NCI-H1694 (cell line): ENCODE measurements around the gene DHFR2.
"Not testable (repeated sequence)": the region's sequence is repeated elsewhere in the genome, so short reads cannot be mapped to it uniquely, and the experiment has no call there.

Experiments used
- DNase-seq: peaks from one replicate; lab custom pipeline; 2025; lab: John Stamatoyannopoulos, UW

Gene DHFR2

DNA sequence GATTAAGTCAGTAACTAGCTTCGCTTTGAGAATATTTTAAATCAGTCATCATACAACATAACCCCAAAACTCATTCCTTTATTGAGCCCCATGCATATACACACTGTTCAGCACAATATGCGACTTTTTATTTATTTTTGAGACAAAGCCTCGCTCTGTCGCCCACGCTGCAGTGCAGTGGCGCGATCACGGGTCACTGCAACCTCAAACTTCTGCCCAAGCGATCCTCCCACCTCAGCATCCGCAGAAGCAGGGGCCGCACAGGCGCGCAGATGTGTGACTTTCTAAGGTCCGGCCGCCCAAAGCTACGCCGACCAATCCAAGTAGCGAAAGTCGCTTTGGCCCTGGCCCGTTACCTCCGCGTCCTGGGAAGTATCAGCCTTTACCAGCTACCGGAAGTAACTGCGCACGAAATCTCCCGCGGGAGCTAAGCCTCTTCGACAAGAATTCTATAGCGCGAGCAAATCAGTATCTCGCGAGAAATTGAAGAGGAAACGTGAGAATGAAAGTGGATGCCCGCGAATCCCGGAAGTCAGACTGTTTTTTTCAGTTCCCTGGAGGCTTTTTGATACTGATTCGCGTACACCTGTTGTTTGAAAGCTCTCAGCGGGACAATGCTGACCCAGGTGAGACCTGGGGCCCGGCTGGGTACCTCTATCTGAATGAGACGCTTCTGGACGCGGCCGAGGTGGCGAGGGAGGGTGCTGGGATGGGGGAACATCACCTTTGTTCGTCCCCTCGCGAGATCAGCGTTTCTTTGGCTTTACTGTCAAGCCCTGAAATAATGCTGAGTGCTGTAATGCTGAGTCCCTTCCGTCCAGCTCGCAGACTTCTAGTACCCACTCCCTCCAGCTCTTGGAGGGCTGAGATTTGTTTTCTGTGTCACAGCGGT is at the start of gene DHFR2, which contains the start of gene NSUN3:
Gene DHFR2, minus strand, starts transcription at position 404 of the 892 bp plus-strand sequence. CDS start 1,405 bp downstream, outside the sequence.
Gene NSUN3, plus strand, starts transcription at position 549 of the 892 bp plus-strand sequence. Its CDS starts 66 bp downstream, at position 615.
- DNase-seq: peak; percentile 87

DNA sequence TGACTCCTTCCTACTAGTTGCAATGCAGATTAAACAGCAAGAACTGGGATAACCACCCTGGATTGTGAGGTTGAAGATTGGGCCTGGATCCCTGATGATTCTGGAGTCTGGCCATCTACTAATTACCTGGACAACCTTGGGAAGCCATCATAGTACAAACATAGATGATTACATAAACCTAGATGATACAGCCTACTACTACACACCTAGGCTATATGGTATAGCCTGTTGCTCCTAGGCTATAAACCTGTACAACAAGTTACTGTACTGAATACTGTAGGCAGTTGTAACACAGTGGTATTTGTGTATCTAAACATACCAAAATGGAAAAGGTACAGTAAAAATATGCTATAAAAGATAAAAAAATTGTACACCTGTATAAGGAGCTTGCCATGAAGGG is 48.1 kb upstream of the DHFR2 start:
- DNase-seq: no peak

DNA sequence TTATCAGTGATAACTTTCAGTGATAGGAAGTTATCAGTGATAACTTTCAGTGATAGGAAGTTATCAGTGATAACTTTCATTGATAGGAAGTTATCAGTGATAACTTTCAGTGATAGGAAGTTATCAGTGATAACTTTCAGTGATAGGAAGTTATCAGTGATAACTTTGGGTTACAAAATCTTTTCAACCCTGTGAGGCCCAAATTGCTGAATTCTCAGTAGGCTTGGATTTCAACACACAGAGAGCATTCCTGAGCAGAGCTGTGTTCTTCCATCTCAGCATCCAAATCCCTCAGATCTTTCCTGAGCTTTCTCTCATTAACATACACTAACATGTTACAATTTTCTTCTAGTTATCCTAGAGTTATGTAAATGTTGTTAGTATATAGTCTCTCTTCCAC is 47.5 kb upstream of the DHFR2 start:
- not testable (repeated sequence) for DNase-seq

DNA sequence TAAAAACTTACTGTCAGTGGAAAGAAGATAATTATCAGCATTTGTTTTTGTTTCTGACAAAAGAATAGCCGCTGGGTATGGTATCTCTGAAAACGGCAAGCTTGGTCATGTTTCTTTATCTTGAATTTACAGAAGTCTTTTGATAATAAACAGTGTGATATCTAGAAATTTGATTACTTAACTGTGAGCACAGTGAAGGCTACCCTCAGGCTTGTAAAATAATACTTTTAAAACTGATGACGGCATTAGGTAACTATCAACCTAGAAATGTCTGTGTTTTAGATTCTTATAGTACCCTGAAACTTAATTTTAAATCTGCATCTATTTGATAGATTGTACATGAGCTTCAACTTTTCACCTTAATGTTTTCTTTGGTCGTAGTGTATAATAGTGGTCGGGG is 43.6 kb upstream of the DHFR2 start:
- DNase-seq: no peak

DNA sequence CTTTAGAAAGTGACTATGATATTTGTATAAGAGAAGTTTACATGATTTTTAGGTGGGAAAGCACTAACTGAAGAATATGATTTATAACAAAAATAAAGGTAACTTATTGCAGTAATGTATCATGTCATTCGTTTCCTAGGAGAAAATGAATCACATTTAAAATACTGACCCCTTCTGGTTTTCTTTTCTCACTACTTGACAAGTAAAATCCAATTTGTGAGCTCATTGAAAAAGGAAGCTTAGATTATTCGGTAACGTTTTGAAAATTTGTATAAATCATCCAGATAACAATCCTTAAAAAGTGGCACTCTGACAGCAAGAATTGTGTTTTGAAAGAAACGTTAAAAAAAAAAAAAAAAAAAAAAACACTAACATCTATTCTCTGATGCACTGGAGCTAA is 39.1 kb upstream of the DHFR2 start:
- no peak for DNase-seq

DNA sequence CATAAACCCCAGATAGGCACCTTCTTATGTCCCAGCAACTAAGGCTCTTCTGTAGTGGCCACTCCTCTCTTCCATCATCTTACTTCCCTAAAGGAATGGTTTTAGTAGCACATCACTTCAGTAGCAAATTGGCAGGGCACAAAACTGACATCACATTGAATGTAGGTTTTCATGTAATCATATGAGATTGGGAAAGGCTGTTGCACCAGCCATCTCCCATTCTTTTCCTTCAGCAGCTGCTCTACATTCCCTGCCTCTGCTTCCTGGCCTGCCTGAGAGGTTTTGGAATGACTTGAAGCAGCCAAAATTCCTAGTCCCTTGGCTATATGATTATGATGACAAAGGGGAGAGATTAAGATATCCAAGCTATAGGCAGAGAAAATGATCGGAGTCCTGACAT is 36.6 kb upstream of the DHFR2 start:
- no peak for DNase-seq

DNA sequence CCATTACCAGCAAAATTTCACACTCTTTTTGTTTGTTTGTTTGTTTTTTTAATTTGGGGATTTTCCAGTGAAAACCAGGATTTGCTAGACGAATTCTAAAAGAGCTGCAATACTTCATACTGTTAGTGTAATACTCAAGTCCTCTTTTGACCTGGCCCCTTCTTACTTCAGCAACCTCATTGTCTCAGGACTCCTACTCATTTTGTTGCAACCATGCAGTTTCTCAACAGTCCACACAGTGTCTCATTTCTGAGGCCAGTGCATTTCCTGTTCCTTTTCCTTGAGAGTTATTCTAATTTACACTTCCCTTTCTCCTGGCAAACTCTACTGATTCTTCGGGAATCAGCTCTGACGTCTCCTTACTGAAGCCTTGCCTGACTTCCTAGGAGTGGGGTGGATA is 35.7 kb upstream of the DHFR2 start:
- DNase-seq: no peak

DNA sequence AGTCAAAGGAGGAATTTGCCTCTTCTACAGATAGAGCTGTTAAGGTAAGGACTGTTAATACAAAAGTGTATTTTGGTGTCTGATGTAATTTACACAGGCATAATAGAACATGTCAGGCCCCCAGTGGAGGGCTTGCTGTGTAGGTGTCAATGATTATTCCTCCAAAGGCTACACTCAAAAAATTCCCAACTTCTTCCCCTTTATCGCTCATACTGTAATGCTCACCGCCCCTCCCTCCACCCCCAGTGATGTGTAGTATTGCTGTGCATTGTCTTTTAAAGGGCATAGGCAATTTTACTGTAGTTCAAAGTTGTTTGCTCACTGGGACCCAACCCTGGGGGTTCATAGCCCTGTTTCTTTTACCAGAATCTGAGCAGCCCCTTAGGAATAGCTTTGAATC is 32.4 kb upstream of the DHFR2 start:
- DNase-seq: no peak

DNA sequence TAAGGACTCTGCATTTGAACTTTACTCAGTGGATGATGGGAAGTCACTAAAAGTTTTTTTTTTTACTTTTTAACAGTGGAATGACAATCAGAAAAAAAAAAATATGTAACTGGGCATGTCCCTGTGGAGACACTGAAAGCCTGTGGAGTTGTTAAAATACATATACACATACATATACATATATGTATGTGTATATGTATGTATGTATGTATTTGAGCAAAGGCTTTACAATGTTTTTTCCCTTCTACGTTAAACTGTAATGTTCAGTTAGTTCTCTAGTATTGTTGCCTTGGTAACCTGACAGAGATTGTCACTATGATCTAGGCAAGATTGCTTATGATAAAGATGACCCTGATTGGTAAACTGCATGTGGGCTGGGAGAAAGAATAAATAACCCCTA is 30.4 kb upstream of the DHFR2 start:
- no peak for DNase-seq

DNA sequence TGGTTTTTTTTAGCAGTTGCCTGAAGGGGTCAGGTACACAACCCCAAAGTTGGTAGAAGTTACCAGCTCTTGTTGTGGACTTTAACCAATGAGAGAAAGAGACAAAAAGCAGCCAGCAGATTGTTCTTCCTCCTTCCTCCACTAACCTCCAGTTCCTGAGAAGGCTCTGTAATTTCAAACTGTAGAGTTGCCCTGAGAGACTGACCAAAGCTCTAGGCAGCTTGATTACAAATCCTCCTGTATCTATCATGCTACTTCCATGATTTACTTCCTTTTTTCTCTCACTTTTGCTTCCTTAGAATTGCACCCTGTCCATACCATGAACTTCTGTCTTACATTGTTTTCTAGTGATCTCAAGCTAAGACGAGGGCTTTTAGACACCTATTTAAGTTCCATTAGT is 29.4 kb upstream of the DHFR2 start:
- DNase-seq: no peak

DNA sequence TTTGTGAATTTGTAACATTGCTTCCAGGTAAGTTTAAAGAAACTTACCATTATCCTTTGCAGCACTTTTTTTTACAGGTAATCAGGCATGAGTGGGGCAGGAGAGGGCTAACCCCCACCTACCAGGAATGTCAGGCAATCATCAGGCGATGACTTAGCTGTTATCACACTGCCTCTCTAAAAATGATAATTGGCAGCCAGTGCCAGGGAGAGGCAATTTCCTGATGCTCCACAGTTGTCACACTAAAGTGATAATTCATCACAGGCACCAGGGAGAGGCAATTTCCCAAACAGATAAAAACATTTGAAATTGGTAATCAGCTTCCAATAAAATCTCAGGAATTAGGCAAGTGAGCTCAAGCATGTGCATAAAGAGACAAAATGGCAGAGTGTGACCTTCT is 26.4 kb upstream of the DHFR2 start:
- DNase-seq: no peak

DNA sequence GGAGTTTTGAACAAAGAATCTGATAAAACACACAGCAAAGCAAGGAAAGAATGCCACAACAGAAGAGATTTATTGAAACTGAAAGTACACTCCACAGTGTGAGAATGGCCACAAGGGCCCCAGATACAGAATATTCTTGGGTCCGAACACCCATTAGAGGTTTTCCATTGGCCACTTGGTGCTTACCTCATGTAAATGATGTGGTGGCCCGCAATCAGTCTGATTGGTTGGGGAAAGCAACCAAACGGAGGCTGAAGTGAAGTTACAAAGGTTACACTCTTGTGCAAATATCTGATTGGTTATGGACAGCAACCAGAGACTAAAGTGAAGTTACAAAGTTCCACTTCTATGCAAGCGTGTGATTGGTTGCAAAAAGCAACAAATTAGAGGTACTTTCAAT is 20.5 kb upstream of the DHFR2 start:
- DNase-seq: no peak

DNA sequence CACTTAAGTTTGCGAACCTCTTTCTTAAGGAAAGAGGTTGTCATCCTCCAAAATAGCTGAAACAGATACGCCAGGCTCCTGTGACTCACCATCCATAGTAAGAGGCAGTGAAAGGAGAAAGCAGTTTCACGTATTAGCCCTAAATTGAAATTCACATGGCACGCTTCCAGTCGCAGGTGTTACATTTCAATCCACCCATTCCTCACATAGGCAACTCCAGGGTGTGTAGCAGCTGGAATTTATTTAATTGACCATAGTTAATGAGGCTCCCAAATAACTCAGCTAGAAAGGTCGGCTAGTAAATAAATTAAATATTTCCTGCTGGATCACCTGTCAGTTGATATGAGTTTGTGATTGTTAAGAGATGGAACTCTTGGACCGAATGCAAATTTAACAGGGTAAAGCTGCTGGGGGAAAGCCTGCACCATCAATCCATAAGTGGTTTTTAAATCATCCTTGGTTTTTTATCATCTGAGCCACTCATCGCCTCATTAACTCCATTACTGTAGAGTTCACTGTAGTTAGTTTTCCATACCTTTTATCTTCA is 19.7 kb upstream of the DHFR2 start:
- no peak for DNase-seq

DNA sequence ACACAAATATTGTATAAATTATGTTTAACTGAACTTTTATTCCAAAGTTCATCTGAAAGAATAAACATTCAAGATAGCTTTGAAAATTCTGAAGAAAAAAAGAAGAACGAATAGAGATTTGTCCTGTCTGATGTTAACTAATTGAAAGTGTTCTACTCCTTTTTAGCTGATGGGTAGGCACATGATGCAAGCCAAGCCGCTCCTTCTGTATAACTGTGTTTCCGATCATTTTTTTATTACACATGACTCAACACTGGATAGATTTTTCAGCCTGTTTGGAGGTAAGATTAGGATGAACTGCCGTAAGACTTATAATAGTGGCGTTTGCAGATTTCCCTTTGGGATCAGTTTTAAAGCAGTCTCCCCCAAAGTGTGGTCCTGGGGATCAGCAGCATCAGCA is 19.2 kb upstream of the DHFR2 start:
- no peak for DNase-seq

DNA sequence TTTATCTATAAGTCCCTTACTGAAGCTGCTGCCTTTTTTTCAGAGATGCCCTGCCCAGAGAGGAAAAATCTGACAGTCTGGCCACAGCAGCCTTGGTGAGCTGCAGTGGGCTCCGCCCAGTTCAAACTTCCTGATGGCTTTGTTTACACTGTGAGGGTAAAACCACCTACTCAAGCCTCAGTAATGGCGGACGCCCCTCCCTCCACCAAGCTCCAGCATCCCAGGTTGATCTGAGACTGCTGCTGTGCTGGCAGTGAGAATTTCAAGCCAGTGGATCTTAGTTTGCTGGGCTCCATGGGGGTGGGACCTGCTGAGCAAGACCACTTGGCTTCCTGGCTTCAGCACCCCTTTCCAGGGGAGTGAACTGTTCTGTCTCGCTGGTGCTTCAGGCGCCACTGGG is 17.8 kb upstream of the DHFR2 start:
- DNase-seq: not testable (repeated sequence)

DNA sequence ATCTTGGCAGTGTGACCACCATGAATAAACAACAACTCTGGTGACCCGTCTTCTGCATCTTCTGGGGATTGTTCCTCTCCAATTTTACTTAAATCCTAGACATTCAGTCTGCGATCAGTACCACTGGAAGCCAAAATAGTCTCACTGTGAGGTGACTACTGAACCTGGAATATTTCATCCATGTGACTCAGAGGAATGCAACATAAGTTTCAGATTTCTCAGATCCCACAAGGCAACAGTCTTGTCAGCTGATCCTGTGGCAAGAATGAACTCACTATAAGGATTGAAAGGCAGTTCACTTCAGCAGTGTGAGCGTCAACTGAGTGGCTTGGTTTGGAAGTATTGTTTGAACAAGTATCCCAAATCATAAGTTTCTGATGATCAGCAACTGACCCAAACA is 13.3 kb upstream of the DHFR2 start:
- DNase-seq: no peak

DNA sequence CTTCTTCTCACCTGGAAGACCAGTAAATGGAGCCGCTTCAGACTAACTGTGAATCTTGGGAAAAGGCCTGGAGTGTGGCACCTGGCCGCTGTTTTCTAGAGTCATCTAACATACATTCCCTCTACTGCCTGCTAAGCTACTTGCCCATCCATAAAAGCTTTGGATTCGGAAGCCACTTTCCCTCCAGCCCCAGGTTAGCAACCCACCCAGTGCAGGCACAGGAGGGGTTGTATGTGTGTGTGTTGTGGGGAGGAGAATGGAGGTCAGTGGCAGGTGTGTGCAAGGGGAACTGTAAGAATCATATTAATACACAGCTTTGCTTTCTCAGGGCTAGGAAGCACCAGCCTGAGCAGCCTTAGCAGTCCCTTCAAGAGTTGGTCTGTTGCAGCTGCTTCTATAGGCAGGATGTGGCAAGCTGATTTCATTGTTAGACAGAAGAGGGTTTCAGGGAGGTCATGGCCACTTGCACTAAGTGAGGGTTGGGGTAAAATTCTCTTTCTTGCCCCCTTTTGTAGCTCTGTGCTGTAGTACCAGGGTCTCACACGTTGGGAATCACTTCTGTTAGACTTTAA is 9.1 kb upstream of the DHFR2 start:
- DNase-seq: no peak

DNA sequence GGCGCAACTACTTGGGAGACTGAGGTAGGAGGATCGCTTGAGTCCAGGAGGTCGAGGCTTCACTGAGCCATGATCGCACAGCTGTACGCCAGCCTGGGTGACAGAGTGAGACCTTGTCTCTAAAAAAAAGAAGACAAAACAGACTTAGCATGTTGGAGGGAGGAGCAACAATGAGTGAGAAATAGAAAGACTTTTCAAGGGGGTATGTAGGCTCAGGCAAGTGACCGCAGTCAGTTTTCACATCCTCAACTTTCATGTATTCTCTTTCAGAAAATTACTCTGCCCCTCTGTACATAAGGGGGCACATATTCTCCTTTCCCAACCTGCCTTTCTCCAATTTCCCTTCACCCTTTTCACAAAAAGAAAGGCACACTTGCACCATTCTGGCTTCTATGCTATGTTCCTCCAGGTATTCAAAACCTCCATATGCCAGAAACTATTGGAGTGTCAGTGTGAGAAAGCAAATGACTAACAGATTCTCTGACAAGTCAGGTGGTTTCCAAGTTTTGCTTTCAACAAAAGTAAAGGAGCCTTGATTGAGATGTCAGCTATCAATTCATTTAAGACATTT is 7.7 kb upstream of the DHFR2 start:
- no peak for DNase-seq

DNA sequence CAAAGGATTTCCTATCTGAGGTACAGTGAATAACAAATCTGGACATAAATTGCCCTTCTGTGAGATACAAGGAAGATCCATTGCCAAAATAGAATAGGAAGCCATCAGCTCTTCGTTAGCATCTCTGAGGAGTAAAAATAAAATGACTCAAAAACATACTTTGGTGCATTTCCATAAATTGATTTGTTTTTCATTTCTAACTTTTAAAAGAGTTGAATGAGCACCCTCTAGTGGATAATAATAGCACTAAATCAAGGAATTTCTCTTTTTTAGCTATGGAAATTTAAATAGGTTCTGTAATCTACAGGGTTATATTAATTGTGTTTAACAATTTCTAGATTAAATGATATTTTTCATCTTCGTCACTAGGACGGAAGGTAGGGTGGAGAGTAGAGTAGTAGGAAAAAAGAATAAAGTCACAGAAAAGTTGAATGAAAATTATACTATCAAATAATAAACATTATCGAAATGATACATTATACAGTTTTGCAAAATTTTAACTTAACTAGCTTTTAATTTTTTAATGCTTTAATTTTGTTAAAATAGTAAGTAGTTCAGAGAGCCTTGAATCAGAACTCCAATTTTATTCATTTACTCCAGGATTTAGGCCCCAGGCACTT is 6.6 kb upstream of the DHFR2 start:
- no peak for DNase-seq

DNA sequence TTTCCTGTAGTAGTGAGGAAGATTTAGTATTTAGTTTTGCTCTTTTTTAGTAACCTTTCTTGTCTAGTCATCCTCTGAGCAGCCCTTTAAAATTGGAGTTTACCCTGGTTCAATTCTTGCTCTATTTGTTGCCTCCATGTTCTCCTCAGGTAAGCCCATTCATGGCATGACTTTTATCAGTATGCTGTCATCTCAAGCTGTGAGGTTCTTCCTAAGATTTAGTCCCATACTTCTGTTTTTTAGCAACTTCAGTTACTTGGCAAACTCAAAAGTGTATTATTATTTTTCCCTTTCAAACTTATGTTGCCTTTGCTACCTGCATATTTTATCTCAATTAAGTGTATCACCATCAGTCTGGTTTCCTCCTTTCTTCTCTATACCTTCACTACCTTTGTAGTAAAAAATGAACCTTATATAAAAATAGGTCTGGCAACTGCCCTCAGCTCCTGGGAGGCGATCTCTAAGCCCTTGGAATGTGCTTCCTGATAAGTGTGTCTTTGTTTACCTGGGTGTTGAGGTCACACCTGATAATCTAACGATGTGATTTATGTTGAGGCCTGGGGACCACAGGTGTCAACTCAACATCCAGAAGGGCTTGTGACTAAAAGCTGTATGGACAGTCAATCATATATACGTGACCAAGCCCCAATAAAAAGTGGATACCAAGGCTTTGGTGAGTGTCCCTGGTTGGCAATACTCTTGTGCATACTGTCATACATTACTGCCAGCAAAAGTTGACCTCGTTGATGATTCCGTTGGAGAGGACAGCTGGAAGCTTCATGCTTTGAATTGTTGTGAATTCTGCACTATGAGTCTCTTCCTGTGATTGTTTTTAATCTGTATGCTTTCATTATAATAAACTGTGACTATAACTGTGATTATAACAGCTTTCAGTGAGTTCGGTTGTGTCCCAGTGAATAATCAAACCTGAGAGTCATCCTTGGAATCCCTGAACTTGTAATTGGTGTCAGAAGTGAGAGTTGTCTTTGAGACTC is 4.1 kb upstream of the DHFR2 start:
- no peak for DNase-seq

DNA sequence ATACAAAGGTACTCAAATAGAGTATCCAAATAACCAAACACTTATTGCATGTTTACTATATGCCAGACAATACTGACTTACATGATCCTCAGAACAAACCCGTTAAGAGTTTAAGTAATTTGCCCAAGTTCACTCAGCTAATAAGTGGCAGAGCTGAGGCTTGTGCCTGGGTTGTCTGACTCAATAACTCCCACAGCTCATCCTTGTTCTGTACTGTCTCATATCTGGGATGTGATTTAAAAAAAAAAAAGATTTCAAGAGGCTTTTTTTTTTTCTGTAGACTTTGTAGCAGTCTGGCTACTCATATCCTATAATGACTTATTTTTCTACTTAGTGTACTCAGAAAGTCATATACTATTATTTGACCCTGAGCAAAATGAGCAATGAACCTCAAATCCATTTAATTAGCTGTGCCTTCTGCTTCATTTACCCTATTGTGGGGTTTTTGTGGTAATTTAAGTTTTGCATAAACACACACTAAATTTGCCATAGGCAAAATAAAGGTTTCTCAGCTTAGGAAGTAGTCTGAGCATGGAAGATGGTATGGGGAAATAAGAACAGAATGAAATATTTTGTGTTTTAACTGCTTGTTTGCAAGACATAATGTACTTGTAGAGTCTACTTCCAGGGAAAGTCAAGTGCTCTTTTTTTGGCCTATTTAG is 3.2 kb upstream of the DHFR2 start:
- no peak for DNase-seq
